ENCODE measurements around the gene DBT.

Gene DBT

DNA sequence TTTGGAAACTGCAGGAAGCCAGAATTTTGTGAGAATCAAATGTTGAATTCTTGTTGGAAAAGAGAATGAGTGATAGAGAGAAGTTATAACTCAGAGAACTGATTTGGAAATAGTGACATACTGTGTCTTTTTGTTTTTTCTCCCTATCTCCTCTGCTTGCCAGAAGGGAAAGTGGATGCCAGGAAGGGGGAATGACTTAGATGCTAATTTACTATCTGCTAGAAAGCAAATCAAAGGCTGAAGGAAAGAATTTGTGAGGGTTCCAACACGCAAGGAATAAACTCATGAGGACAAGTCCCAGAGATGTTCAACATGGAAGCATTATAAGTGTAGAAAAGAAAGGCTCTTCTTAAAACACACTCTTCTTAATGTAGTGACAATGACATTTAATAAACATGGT, 51.0 kb downstream of the DBT start:
- DNase-seq (ENCODE audit: low read depth): no peak

DNA sequence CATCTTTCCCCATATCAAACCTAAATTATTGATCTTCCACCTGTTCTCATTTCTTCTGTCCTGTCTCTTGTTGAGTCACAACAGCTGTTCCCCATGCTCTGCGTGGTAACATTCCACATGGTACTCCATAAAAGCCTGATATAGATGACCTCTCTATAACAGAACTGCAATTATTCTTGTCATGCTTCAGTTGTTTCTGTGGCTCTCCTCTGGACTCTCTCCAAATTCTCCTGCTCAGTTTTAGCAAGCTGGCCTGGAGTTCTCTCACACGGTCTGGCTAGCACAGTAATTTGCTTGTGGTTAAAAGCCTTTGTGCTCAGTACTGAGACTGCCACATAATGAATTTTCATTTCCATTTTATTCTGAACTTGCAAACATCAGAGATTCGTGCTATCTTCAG, 61.0 kb downstream of the DBT start:
- DNase-seq (ENCODE audit: low read depth): no peak

GRCh38 chr1:100187912-100188311, 61.7 kb downstream of the DBT start:
- no peak for DNase-seq (ENCODE audit: low read depth)

DNA sequence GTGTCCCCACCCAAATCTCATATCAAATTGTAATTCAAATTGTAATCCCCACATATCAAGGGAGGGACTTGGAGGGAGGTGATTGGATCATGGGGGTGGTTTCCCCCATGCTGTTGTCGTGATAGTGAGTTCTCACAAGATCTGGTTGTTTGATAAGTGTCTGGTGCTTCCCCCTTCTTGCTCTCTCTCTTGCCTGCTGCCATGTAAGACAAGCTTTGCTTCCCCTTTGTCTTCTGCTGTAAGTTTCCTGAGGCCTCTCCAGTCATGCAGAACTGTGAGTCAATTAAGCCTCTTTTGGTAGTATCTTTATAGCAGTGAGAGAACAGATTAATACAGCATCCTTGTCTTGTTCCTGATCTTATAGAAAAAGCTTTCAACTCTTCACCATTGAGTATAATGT, 65.1 kb downstream of the DBT start:
- no peak for DNase-seq (ENCODE audit: low read depth)

DNA sequence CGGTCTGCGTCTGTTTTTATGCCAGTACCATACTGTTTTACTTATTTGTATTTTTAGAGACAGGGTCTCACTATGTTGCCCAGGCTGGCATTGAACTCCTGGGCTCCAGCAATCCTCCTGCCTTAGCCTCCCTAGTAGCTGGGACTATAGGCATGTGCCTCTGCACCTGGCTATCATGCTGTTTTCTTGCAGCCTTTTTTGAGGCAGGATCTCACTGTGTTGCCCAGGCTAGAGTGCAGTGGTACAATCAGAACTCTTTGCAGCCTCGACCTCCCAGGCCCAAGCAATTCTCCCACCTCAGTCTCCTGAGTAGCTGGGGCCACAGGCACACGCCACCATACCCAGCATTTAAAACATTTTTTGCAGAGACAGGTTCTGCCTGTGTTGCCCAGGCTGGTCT, 66.3 kb downstream of the DBT start:
- no peak for DNase-seq (ENCODE audit: low read depth)

GRCh38 chr1:100178091-100178490, 71.5 kb downstream of the DBT start, which contains the start of gene LRRC39:
Gene LRRC39 (minus strand): TSS chr1:100178256. CDS start chr1:100168516, 9,740 bp downstream.
- DNase-seq (ENCODE audit: low read depth): no peak

- DNase-seq (ENCODE audit: low read depth): no peak
Observed at GRCh38 chr1:100177295-100178041, 72.2 kb downstream of the DBT start.

- DNase-seq (ENCODE audit: low read depth): no peak
Observed at GRCh38 chr1:100168051-100168450, 81.6 kb downstream of the DBT start.

- DNase-seq (ENCODE audit: low read depth): no peak
Observed at GRCh38 chr1:100164702-100165101, 84.9 kb downstream of the DBT start.

DNA sequence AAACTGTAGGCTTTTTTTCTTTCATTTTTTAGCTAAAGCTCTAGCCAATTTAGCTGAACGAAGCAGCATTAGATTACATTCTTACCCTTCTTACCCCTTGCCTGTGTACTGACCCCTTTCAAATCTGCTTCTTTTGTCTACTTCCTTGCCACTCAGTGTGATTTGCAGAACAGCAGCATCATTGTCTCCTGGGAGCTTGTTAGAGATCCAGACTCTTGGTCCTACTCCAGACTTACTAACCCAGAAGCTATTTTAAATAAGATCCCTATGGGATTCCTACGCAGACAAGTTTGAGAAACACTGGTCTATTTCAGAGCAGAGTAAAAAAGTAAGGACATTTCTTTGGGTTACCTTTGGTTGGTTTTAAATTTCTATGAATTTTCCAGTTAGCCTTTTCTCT, 85.4 kb downstream of the DBT start:
- no peak for DNase-seq (ENCODE audit: low read depth)

- no peak for DNase-seq (ENCODE audit: low read depth)
Observed at GRCh38 chr1:100162881-100163280, 86.8 kb downstream of the DBT start.

GRCh38 chr1:100152271-100152670, 97.4 kb downstream of the DBT start:
- no peak for DNase-seq (ENCODE audit: low read depth)

- DNase-seq (ENCODE audit: low read depth): no peak
Observed at GRCh38 chr1:100151679-100152078, 98.0 kb downstream of the DBT start.

DNA sequence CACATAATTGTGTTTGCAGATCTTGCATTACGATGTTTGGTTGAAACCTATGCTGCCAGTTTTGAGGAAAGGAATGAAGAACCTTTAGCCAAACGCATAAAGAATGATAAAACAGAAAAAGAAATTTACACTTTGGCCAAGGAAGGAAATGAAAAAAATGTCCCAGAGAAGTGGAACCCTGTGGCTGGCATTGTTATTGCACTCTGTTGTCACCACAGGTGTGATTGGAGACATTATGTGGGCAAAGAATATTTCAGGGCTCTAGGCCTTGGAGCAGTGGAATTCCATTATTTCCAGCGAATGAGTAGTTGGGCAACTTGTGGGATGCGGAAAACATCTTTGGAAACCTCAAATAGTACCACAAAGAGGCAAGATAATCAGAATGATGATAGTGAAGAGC, 101.8 kb downstream of the DBT start:
- no peak for DNase-seq (ENCODE audit: low read depth)

DNA sequence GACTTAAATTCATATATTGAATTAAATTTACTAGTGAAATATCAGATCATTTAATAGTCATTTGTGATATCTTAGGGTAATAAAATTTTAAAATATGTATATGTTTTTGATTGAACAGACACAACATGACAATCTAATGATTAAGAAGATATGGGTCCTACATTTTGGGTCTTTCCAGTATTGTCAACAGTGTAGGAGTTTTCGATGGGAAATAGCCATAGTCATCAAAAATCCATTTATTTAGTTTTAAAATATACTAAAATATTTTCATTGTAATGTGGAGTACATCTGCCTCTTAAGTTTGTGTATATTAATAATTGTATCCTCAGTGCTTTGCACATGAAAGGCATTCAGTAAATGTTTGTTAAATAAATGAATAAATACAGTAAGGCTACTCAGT, 102.7 kb downstream of the DBT start:
- DNase-seq (ENCODE audit: low read depth): no peak

GRCh38 chr1:100145116-100145515, 104.5 kb downstream of the DBT start:
- no peak for DNase-seq (ENCODE audit: low read depth)

DNA sequence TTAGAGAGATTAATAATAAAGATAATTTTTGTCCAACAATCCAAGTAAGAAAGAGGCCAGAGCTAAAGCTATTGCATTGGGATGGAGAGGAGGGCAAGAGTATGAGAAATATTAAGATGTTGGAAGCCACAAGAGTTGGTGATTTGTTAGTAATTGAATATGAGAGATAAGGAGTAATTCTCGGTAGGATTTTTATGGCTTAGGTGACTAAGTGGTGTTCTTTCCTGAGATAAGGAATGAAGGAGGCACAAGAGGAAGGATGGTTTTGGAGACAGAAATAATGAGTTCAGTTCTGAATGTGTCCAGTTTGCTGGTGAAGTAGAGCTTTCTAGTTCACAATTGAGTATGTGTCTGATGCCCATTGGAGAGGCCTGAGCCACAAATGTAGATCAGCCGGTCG, 107.3 kb downstream of the DBT start:
- no peak for DNase-seq (ENCODE audit: low read depth)

- no peak for DNase-seq (ENCODE audit: low read depth)
Observed at GRCh38 chr1:100141192-100141591, 108.4 kb downstream of the DBT start.

GRCh38 chr1:100137602-100138001, 112.0 kb downstream of the DBT start:
- DNase-seq (ENCODE audit: low read depth): no peak
